Limb (tissue), 2 donors: ENCODE measurements around the gene ZNF770.
A peak's percentile ranks its signal among the peaks of the same experiment; 100 is the strongest.

ENCODE experiments used
- DNase-seq, 2 donors: peaks; one replicate each; pipeline ENCODE4 v3.0.0-alpha.2; 2016; ENCODE audit errors: extremely low spot score in 2 of 2

ZNF770 gene, protein sequence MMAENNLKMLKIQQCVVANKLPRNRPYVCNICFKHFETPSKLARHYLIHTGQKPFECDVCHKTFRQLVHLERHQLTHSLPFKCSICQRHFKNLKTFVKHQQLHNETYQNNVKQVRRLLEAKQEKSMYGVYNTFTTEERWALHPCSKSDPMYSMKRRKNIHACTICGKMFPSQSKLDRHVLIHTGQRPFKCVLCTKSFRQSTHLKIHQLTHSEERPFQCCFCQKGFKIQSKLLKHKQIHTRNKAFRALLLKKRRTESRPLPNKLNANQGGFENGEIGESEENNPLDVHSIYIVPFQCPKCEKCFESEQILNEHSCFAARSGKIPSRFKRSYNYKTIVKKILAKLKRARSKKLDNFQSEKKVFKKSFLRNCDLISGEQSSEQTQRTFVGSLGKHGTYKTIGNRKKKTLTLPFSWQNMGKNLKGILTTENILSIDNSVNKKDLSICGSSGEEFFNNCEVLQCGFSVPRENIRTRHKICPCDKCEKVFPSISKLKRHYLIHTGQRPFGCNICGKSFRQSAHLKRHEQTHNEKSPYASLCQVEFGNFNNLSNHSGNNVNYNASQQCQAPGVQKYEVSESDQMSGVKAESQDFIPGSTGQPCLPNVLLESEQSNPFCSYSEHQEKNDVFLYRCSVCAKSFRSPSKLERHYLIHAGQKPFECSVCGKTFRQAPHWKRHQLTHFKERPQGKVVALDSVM

DNA sequence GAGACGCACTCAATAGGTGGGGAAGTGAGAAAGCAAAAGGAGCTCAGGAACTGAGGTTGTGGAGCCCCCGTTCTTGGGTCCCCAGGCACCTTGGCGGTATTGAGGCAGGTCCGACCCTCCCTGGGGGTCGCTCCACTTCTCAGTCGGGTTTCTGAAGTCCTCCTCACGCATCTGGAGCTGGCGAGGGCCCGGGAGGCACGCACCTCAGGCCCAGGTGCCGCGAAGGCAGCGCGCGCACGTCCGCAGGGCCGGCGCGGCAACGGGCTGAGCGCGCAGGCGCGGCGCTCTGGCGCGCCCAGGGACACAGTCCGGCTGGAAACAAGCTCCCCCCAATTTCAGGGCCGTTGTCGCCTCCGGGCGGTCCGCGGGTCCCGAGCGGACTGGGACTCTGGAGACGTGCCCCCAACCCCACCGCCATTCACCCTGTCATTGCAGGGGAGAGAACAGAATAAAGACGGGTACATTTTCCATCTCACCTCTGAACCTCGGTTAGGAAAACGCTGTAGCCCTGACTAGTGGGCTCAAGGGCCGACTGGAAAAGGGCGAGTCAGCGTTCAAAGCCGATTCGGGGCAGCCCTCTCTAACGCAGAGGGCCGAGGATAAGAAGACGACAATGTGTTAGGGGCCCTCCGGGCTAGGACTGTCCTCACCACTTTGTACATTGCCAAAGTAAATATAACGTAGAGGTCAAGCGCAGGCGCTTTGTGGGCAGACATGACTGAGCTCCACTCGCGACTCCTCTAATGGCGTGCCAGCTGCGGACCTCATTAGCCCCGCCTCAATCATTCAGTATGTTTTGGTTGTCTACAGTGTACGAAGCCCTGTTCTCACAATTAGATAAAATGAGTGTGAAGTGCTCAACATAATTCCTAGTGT lies at the start of gene ZNF770:
Gene ZNF770, minus strand, starts transcription at position 261 of the 876 bp plus-strand sequence. CDS start 4,853 bp downstream, outside the sequence.
- DNase-seq = peak; percentile 73 to 91

DNA sequence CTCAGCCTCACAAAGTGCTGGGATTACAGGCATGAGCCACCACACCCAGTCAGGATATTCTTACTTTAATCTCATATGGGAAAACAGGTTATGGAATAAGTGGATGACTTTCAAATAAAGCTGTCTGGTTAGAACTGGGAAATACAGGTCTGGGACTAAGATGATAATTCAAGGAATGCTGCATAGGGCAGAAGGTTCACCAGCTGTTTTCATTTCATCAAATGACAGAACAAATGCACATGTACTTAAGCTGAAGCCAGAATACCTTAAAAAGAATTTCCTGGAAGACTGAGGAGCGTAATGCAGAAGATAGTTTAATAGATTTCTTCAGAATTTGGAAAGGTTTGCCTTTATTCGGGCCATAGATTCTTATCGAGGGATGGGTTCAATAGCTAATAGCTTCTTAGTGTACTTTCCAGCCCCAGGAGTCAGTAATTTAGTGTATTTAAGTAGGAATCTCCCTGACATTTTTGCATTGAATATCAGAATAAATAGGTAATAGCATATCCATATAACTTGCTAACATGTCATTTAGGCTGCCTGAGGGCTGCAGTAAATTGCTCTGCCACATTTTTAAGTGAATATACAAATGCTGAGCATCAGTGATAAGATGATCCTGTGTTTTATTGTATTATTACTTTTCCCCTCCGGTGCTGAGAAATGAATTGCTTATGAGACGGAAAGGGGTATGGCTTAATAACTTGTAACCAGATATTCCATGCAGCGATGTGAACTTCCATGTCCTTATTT lies 40.3 kb upstream of the ZNF770 start:
- DNase-seq = no peak

DNA sequence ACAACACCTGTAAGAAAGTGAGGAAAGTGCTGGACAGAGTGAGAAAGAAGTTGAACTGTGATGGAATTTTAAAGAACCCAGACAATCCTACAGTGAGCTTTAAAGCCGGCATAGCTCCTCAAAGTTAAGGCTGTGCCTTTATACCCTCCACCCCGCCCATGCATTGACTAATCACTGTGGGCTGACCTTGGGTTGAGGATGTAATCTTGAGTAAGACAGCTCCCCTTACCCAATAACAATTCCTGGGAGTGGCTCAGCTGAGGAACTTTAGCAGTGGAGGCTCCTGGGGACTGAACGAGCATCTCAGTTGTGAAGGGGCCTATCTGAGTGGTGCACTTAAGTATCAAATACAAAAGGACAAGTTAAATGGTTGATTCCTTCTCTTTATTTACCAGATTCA lies 35.7 kb upstream of the ZNF770 start:
- DNase-seq = no peak

- no peak for DNase-seq
These were observed 32.9 kb upstream of the ZNF770 start for GRCh38 chr15:35020974-35021373.

- DNase-seq = peak in 1 of 2 donors; percentile 33
These were observed 31.6 kb upstream of the ZNF770 start for GRCh38 chr15:35019404-35020327.

- no peak for DNase-seq
These were observed 26.2 kb upstream of the ZNF770 start for GRCh38 chr15:35014241-35014640.

- DNase-seq = no peak
These were observed 25.3 kb upstream of the ZNF770 start for GRCh38 chr15:35013370-35013769.

GRCh38 chr15:35007397-35007796 lies 19.3 kb upstream of the ZNF770 start:
- no peak for DNase-seq

DNA sequence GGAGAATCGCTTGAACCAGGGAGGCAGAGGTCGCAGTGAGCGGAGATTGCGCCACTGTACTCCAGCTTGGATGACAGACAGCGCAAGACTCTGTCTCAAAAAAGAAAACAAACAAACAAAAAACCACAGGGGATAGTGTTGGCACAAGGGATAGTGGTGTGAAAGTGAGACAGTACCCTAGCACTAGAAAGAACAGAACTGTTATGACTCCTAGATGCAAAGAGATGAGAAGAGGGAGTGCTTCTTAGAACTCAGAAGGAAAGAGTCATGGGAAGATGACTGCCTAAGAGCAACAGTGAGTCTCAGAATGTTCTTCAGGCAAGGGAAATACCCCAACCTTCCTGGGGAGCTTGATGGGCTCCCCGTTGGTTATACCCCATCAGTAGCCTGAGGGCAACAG lies 17.8 kb upstream of the ZNF770 start:
- no peak for DNase-seq

GRCh38 chr15:35003928-35004327 lies 15.8 kb upstream of the ZNF770 start:
- DNase-seq = no peak

DNA sequence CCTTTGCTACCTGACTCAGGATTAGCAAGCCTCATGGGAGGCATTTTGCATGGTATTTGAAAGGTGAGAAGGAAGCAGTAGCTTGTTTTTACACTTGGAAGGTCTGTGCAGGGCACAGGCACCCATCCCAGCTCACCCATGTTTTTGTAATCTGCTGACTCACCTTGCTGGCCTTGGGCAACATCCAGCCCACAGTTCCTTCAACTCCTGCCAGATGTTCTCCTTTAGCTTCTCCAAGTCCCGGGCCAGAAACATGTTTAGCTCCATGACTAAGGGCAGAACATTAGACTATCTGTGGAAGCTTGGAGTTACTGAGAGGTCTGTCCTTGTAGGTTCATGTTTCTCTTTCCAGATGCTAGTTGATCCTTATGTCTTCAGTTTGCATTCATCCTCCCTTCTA lies 12.4 kb upstream of the ZNF770 start:
- no peak for DNase-seq

- no peak for DNase-seq
These were observed 11.8 kb upstream of the ZNF770 start for GRCh38 chr15:34999906-35000305.

DNA sequence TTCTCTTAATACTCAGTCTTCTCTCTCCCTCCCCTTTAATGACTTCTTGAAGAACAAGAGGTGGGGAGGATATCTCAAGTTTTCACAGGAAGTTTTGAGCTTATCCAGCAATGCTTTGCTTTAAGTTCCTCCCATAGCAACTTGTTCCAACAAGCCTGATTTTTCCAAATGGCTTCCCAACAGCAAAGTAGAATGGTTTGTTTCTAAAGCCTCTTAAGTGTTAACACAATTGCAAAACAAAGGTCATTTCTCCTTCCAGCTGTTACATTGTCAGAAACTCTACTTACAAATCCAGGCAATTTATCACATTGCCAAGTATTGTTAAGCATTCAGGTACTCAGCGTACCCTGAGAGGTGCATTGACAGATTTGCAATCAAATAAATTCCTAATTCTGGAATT lies 6.8 kb upstream of the ZNF770 start:
- no peak for DNase-seq

GRCh38 chr15:34993877-34994276 lies 5.8 kb upstream of the ZNF770 start:
- DNase-seq = no peak

GRCh38 chr15:34993412-34993811 lies 5.3 kb upstream of the ZNF770 start:
- DNase-seq = no peak

GRCh38 chr15:34987609-34988026 lies 469 bp downstream of the ZNF770 start:
- DNase-seq = no peak

GRCh38 chr15:34986771-34987480 lies 1.2 kb downstream of the ZNF770 start:
- DNase-seq = no peak

- DNase-seq = no peak
These were observed 1.8 kb downstream of the ZNF770 start for GRCh38 chr15:34986326-34986725.

DNA sequence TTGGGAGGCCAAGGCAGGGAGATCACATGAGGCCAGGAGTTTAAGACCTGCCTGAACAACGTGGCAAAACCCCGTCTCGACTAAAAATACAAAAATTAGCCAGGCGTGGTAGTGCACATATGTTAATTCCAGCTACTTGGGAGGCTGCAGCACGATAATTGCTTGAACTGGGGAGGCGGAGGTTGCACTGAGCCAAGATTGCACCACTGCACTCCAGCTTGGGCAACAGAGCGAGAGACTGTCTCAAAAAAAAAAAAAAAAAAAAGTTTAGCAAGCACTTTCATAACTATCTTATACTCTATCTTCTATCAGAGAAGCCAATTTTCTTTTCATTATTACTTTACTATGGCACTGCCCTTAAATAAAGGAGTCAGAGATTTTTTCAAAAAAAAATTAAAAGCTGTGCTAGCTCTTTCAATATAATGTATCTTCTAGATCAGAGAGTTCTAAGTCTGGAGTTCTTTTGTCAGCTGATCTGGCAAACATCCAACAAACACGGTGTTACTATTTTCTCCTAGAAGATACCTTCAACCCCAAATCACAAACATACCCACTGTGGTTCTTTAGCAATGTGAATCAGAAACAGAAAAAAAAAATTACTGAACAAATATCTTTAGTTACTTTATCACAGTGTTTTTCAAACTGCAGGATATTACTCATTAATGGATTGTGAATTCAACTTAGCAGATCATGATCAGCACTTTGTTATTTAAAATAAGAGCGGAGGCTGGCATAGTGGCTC lies 3.0 kb downstream of the ZNF770 start:
- DNase-seq = no peak
